ENCODE data around the gene EIF4EBP3.
"Not testable (repeated sequence)": the region's sequence is repeated elsewhere in the genome, so short reads cannot be mapped to it uniquely, and the experiment has no call there.

The EIF4EBP3 gene

GRCh38 chr5:140571105-140571504, 23.6 kb downstream of the EIF4EBP3 start:
- DNase-seq, result no peak
- in situ Hi-C loops (cut with MboI; ENCODE audit: low pct_unique_long_range_greater_than_20kb, low sequenced_read_pairs), result no loop called here

GRCh38 chr5:140573683-140574082, 26.2 kb downstream of the EIF4EBP3 start:
- in situ Hi-C loops (cut with MboI; ENCODE audit: low pct_unique_long_range_greater_than_20kb, low sequenced_read_pairs), result no loop called here
- no peak for DNase-seq

- in situ Hi-C loops (cut with MboI; ENCODE audit: low pct_unique_long_range_greater_than_20kb, low sequenced_read_pairs), result no loop called here
These were observed 26.7 kb downstream of the EIF4EBP3 start for GRCh38 chr5:140574165-140574564.

GRCh38 chr5:140575309-140575708, 27.8 kb downstream of the EIF4EBP3 start:
- peak; percentile 63 for DNase-seq
- in situ Hi-C loops (cut with MboI; ENCODE audit: low pct_unique_long_range_greater_than_20kb, low sequenced_read_pairs), result no loop called here

More at GRCh38 chr5:140574165-140574564, 26.7 kb downstream of the EIF4EBP3 start:
- DNase-seq, result no peak

- DNase-seq, result no peak
- in situ Hi-C loops (cut with MboI; ENCODE audit: low pct_unique_long_range_greater_than_20kb, low sequenced_read_pairs), result no loop called here
These were observed 29.3 kb downstream of the EIF4EBP3 start for GRCh38 chr5:140576776-140577201.

- in situ Hi-C loops (cut with MboI; ENCODE audit: low pct_unique_long_range_greater_than_20kb, low sequenced_read_pairs); DNase-seq: not testable (repeated sequence)
These were observed 31.8 kb downstream of the EIF4EBP3 start for GRCh38 chr5:140579188-140579747.

DNA sequence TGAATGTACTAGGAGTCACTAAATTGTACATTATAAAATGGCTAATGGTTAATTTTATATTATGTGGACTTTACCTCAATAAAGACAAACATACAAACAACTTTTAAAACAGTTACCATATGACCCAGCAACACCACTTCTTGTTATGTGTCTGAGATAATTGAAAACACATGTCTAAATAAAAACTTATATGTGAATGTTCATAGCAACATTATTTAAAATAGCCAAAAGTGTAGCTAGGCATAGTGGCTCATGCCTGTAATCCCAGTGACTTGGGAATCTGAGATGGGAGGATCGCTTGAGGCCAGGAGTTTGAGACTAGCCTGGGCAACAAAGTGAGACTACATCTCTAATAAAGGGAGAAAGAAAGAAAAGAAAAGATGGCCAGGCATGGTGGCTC, 40.0 kb downstream of the EIF4EBP3 start:
- no peak for DNase-seq
- in situ Hi-C loops (cut with MboI; ENCODE audit: low pct_unique_long_range_greater_than_20kb, low sequenced_read_pairs), result no loop called here

DNA sequence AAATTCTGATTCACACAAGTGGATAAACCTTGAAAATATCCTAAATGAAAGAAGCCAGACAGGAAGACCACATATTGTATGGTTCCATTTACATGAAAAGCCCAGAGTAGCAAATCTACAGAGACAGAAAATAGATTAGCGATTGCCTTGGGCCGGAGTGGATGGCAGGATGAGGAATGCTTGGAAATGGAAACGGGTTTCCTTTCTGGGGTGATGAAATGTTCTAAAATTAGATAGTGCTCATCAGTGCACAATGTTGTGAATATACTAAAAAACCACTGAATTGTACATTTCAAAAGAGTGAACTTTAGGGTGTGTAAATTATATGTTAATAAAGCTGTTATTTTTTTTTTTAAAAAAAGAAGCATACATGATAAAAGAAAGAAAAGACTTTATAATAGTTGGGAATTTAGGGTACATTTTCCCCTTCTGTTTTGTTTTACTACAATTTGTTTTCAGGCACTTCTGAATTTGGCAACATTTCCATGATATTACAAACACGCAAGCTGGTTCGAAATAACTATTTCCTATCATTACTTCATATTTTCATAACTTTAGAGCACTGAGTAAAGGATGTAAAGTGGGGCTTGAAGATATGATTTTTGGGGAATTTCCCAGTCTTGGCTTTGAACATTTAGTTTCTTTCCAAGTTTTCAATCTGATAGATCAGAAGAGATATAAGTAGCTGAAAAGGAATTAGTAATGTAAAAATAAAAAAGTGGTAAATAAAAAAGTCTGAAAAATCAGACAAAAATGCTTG, 41.0 kb downstream of the EIF4EBP3 start:
- in situ Hi-C loops (cut with MboI; ENCODE audit: low pct_unique_long_range_greater_than_20kb, low sequenced_read_pairs), result no loop called here
- DNase-seq, result no peak

- in situ Hi-C loops (cut with MboI; ENCODE audit: low pct_unique_long_range_greater_than_20kb, low sequenced_read_pairs), result no loop called here
These were observed 43.4 kb downstream of the EIF4EBP3 start for GRCh38 chr5:140590861-140591260.

DNA sequence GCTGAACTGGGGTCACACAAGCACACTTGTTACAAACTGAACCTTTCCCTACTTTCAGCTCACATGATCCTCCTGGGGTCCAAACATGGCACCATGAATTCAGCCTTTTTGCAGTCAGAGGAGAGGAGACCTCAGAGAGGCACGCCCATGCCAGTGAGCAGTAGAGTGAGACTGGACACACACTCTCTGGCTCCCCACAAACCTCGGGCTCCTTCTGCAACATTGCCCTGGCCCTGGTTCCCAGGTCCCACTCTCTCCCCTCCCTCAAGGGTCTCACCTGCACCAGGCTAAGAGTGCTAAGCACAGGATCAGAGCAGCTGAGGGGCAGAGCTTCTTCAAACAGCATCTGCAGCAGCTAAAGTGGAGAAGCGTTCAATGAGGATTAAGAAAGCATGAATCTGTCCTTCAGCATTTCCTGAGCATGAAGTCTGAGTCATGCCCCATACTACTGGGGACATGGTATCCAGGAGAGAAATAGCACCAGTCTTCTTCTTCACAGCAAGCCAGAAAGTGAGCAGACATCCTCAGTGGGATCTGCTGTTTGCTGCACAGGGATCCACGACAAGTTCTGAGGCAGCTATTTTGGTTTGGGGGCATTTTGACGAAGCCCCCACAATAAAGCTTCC, 44.4 kb downstream of the EIF4EBP3 start:
- peak; percentile 6 for DNase-seq
- in situ Hi-C loops (cut with MboI; ENCODE audit: low pct_unique_long_range_greater_than_20kb, low sequenced_read_pairs), result no loop called here

More at GRCh38 chr5:140590861-140591260, 43.4 kb downstream of the EIF4EBP3 start:
- no peak for DNase-seq

DNA sequence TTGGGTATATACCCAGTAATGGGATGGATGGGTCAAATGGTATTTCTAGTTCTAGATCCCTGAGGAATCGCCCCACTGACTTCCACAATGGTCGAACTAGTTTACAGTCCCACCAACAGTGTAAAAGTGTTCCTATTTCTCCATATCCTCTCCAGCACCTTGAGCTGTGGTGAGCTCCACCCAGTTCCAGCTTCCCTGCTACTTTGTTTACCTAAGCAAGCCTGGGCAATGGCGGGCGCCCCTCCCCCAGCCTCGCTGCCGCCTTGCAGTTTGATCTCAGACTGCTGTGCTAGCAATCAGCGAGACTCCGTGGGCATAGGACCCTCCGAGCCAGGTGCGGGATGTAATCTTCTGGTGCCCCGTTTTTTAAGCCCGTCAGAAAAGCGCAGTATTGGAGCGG, 45.6 kb downstream of the EIF4EBP3 start:
- in situ Hi-C loops (cut with MboI; ENCODE audit: low pct_unique_long_range_greater_than_20kb, low sequenced_read_pairs); DNase-seq: not testable (repeated sequence)

GRCh38 chr5:140594169-140594568, 46.7 kb downstream of the EIF4EBP3 start:
- DNase-seq, result no peak
- in situ Hi-C loops (cut with MboI; ENCODE audit: low pct_unique_long_range_greater_than_20kb, low sequenced_read_pairs), result no loop called here

DNA sequence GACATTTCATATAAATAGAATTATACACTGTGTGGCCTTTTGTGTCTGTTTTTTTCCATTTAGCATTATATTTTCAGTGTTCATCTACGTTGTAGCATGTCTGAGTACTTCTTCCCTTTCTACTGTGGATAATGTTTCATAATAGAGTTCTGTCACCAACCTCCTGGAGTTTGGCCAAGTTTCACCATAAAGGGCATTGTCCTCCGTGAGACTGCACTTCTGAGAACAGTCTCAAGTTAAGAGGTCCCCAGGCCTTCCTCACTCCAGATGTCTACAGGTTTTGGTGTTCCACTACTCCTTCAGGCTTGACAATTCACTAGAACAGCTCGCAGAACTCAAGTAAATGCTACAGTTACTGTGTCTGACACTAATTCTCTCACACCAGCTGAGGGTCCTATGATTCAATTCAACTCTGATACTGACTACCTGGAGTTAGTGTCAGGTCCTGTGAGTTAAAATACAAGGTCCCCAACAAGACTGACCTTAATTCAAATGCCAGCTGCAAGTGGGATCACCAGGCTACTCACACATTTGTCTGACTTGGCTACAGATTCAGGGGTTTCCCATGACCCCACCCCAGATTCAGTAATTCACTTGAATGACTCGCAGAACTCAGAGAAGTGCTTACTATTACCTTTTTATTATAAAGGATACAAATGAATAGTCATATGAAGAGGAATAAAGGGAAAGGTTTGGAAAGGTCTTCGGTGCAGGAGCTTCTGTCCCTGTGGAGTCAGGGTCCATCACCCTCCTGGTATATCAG, 48.3 kb downstream of the EIF4EBP3 start:
- DNase-seq, result peak; percentile 71

GRCh38 chr5:140596321-140596741, 48.9 kb downstream of the EIF4EBP3 start:
- no peak for DNase-seq
- in situ Hi-C loops (cut with MboI; ENCODE audit: low pct_unique_long_range_greater_than_20kb, low sequenced_read_pairs), result no loop called here

More for the DNA sequence above, 48.3 kb downstream of the EIF4EBP3 start:
- in situ Hi-C loops (cut with MboI; ENCODE audit: low pct_unique_long_range_greater_than_20kb, low sequenced_read_pairs), result no loop called here

- in situ Hi-C loops (cut with MboI; ENCODE audit: low pct_unique_long_range_greater_than_20kb, low sequenced_read_pairs), result no loop called here
- DNase-seq, result no peak
These were observed 51.4 kb downstream of the EIF4EBP3 start for GRCh38 chr5:140598836-140599235.

Data from KBM-7 (cell line).